ENCODE data around the gene DTYMK.

Gene DTYMK

DNA sequence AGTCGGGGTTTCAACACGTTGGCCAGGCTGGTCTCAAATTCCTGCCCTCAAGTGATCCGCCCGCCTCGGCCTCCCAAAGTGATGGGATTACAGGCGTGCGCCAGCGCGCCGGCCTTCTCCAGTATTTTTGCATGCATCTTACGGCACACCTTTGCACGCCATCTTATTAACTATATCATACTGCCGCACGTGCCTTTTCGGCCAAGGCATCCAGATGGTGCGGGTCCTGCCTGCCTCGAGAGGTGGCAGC, 14.5 kb upstream of the DTYMK start:
- Histone ChIP-seq H3K4me1 (ENCODE audit: insufficient read depth, low read length) (peaks cover 8% of the 10 kb centered on the region), H3K27me3 (ENCODE audit: insufficient read depth, low read length) (no peaks in the 10 kb centered on the region), H3K36me3 (ENCODE audit: insufficient read depth, low read length) (peaks cover 20% of the 10 kb centered on the region), H3K9me3 (ENCODE audit: low read length) (peaks cover 9% of the 10 kb centered on the region), H2AFZ (ENCODE audit: low read depth, low read length) (peak overlapping the region; percentile 53), H3K4me3 (ENCODE audit: low read length) (peak overlapping the region; percentile 87)

GRCh38 chr2:241695651-241696050, 9.0 kb upstream of the DTYMK start:
- H3K9me3 ChIP-seq (ENCODE audit: low read length), result no peaks in the 10 kb centered on the region
- H2AFZ ChIP-seq (ENCODE audit: low read depth, low read length), result no peak overlapping the region
- H3K4me1 ChIP-seq (ENCODE audit: insufficient read depth, low read length), result no peaks in the 10 kb centered on the region
- H3K4me3 ChIP-seq (ENCODE audit: low read length), result no peak overlapping the region
- H3K27me3 ChIP-seq (ENCODE audit: insufficient read depth, low read length), result no peaks in the 10 kb centered on the region
- H3K36me3 ChIP-seq (ENCODE audit: insufficient read depth, low read length), result peaks cover 17% of the 10 kb centered on the region

- Histone ChIP-seq H3K4me3 (ENCODE audit: low read length) (no peak overlapping the region), H3K9me3 (ENCODE audit: low read length) (no peaks in the 10 kb centered on the region), H2AFZ (ENCODE audit: low read depth, low read length) (no peak overlapping the region), H3K4me1 (ENCODE audit: insufficient read depth, low read length) (peaks cover 8% of the 10 kb centered on the region), H3K36me3 (ENCODE audit: insufficient read depth, low read length) (peaks cover 30% of the 10 kb centered on the region), H3K27me3 (ENCODE audit: insufficient read depth, low read length) (no peaks in the 10 kb centered on the region)
Measured at GRCh38 chr2:241692448-241692847, 5.8 kb upstream of the DTYMK start.

GRCh38 chr2:241690202-241690717, 3.6 kb upstream of the DTYMK start:
- Histone ChIP-seq H2AFZ (ENCODE audit: low read depth, low read length) (no peak overlapping the region), H3K27me3 (ENCODE audit: insufficient read depth, low read length) (no peaks in the 10 kb centered on the region), H3K9me3 (ENCODE audit: low read length) (no peaks in the 10 kb centered on the region), H3K4me1 (ENCODE audit: insufficient read depth, low read length) (peaks cover 17% of the 10 kb centered on the region), H3K36me3 (ENCODE audit: insufficient read depth, low read length) (peaks cover 30% of the 10 kb centered on the region), H3K4me3 (ENCODE audit: low read length) (no peak overlapping the region)

- Histone ChIP-seq H3K9me3 (ENCODE audit: low read length) (no peaks in the 10 kb centered on the region), H2AFZ (ENCODE audit: low read depth, low read length) (no peak overlapping the region), H3K4me3 (ENCODE audit: low read length) (no peak overlapping the region), H3K4me1 (ENCODE audit: insufficient read depth, low read length) (peaks cover 18% of the 10 kb centered on the region), H3K27me3 (ENCODE audit: insufficient read depth, low read length) (no peaks in the 10 kb centered on the region), H3K36me3 (ENCODE audit: insufficient read depth, low read length) (peaks cover 34% of the 10 kb centered on the region)
Measured at GRCh38 chr2:241689306-241689705, 2.7 kb upstream of the DTYMK start.

GRCh38 chr2:241686324-241686649, 328 bp downstream of the DTYMK start:
- no peaks in the 10 kb centered on the region for H3K27me3 ChIP-seq (ENCODE audit: insufficient read depth, low read length)
- no peaks in the 10 kb centered on the region for H3K9me3 ChIP-seq (ENCODE audit: low read length)
- H3K4me1 ChIP-seq (ENCODE audit: insufficient read depth, low read length), result peaks cover 18% of the 10 kb centered on the region
- peak overlapping the region; percentile 89 for H3K4me3 ChIP-seq (ENCODE audit: low read length)
- H2AFZ ChIP-seq (ENCODE audit: low read depth, low read length), result peak overlapping the region; percentile 85
- H3K36me3 ChIP-seq (ENCODE audit: insufficient read depth, low read length), result peaks cover 49% of the 10 kb centered on the region

DNA sequence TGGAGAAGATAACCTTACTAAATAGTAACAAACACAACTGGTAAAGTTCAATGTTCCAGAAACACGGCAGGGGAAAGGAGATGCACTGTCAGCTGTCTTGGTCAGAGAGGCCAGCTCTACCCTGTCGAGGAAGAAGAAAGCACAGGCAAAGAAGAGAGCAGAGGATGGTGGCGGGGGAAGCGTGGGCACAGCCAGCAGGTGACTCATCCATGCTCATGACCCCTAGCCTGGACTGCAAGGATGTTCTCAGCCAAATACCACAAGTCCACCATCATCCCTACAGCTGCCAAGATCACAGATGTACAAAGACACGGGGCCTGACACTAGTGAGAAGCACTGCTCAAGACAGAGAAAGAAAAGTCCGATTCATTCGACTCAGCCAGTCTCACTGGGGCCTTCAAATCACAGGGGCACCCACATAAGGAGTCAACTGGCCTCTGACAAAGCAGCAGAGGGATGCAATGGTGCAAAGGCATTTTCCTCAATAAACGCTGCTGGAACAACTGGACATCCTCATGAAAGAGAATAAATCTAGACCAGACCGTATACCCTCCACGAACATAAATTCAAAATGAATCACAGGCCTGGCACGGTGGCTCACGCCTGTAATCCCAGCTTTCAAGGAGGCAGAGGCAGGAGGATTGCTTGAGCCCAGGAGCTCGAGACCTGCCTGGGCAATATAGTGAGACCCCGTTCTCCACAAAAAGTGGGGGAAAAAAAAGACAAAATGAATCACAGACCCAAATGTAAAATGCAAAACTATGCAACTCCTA, 5.6 kb downstream of the DTYMK start:
- Histone ChIP-seq H3K36me3 (ENCODE audit: insufficient read depth, low read length) (peaks cover 84% of the 10 kb centered on the region), H3K27me3 (ENCODE audit: insufficient read depth, low read length) (no peaks in the 10 kb centered on the region), H3K4me1 (ENCODE audit: insufficient read depth, low read length) (peaks cover 8% of the 10 kb centered on the region), H3K4me3 (ENCODE audit: low read length) (no peak overlapping the region), H3K9me3 (ENCODE audit: low read length) (no peaks in the 10 kb centered on the region), H2AFZ (ENCODE audit: low read depth, low read length) (no peak overlapping the region)

- no peaks in the 10 kb centered on the region for H3K4me1 ChIP-seq (ENCODE audit: insufficient read depth, low read length)
- H3K36me3 ChIP-seq (ENCODE audit: insufficient read depth, low read length), result peaks cover 90% of the 10 kb centered on the region
- H3K9me3 ChIP-seq (ENCODE audit: low read length), result no peaks in the 10 kb centered on the region
- no peak overlapping the region for H2AFZ ChIP-seq (ENCODE audit: low read depth, low read length)
- no peaks in the 10 kb centered on the region for H3K27me3 ChIP-seq (ENCODE audit: insufficient read depth, low read length)
- no peak overlapping the region for H3K4me3 ChIP-seq (ENCODE audit: low read length)
Measured at GRCh38 chr2:241680044-241680443, 6.6 kb downstream of the DTYMK start.

GRCh38 chr2:241678784-241679540, 7.7 kb downstream of the DTYMK start:
- Histone ChIP-seq H3K4me1 (ENCODE audit: insufficient read depth, low read length) (no peaks in the 10 kb centered on the region), H3K27me3 (ENCODE audit: insufficient read depth, low read length) (no peaks in the 10 kb centered on the region), H2AFZ (ENCODE audit: low read depth, low read length) (no peak overlapping the region), H3K9me3 (ENCODE audit: low read length) (no peaks in the 10 kb centered on the region), H3K4me3 (ENCODE audit: low read length) (no peak overlapping the region), H3K36me3 (ENCODE audit: insufficient read depth, low read length) (peaks cover 79% of the 10 kb centered on the region)

DNA sequence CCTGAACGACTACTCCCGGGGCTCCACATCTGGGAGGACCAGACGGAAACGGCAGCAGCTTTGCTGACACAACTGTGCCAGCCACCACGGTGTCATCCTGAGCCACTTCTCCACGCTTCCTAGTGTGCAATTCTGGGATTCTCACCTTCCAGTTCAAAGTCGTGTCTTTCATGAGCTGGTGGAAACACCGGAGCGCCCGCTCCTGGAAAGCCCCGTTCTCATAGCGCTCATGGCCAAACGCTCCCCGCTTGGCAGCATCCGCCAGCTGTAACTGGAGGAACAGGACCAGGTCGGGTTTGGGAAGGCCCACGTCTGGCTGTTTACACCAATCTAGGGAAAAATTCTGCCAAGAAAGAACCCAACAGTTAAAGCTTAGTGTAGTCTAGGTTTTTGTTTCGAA, 8.3 kb downstream of the DTYMK start:
- peaks cover 72% of the 10 kb centered on the region for H3K36me3 ChIP-seq (ENCODE audit: insufficient read depth, low read length)

DNA sequence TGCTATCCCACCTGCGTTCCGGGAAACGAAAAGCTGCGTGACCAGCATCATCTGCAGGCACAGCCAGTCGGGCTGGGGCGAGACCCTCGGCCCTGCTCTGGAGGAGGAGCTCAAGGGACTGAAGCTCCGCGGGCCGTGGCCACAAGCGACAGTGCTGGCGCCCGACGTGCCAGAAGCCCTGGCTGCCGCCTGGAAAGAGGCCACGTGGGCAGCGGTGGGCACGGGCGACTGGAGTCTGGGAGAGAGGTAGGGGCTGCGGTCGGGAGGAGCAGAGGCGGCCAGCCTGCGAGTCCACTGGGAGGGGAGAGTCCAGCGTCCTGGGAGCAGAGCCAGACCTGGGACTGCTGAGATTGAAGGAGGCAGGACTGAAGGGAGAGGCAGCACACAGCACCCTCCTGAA, 9.2 kb downstream of the DTYMK start:
- H3K4me1 ChIP-seq (ENCODE audit: insufficient read depth, low read length), result no peaks in the 10 kb centered on the region
- no peak overlapping the region for H3K4me3 ChIP-seq (ENCODE audit: low read length)
- H3K36me3 ChIP-seq (ENCODE audit: insufficient read depth, low read length), result peaks cover 64% of the 10 kb centered on the region
- H2AFZ ChIP-seq (ENCODE audit: low read depth, low read length), result no peak overlapping the region
- no peaks in the 10 kb centered on the region for H3K27me3 ChIP-seq (ENCODE audit: insufficient read depth, low read length)
- no peaks in the 10 kb centered on the region for H3K9me3 ChIP-seq (ENCODE audit: low read length)

More for the DNA sequence above, 8.3 kb downstream of the DTYMK start:
- H3K4me1 ChIP-seq (ENCODE audit: insufficient read depth, low read length), result no peaks in the 10 kb centered on the region
- H2AFZ ChIP-seq (ENCODE audit: low read depth, low read length), result no peak overlapping the region
- no peak overlapping the region for H3K4me3 ChIP-seq (ENCODE audit: low read length)
- H3K9me3 ChIP-seq (ENCODE audit: low read length), result no peaks in the 10 kb centered on the region
- H3K27me3 ChIP-seq (ENCODE audit: insufficient read depth, low read length), result no peaks in the 10 kb centered on the region

GRCh38 chr2:241676665-241677064, 9.9 kb downstream of the DTYMK start:
- Histone ChIP-seq H3K27me3 (ENCODE audit: insufficient read depth, low read length) (no peaks in the 10 kb centered on the region), H3K4me1 (ENCODE audit: insufficient read depth, low read length) (no peaks in the 10 kb centered on the region), H3K36me3 (ENCODE audit: insufficient read depth, low read length) (peaks cover 61% of the 10 kb centered on the region), H3K4me3 (ENCODE audit: low read length) (no peak overlapping the region), H3K9me3 (ENCODE audit: low read length) (no peaks in the 10 kb centered on the region), H2AFZ (ENCODE audit: low read depth, low read length) (no peak overlapping the region)

- H3K4me3 ChIP-seq (ENCODE audit: low read length), result no peak overlapping the region
- H3K27me3 ChIP-seq (ENCODE audit: insufficient read depth, low read length), result no peaks in the 10 kb centered on the region
- H3K36me3 ChIP-seq (ENCODE audit: insufficient read depth, low read length), result peaks cover 61% of the 10 kb centered on the region
- no peaks in the 10 kb centered on the region for H3K9me3 ChIP-seq (ENCODE audit: low read length)
- no peak overlapping the region for H2AFZ ChIP-seq (ENCODE audit: low read depth, low read length)
- H3K4me1 ChIP-seq (ENCODE audit: insufficient read depth, low read length), result no peaks in the 10 kb centered on the region
Measured at GRCh38 chr2:241675885-241676284, 10.7 kb downstream of the DTYMK start.

Measured in neuron (in vitro differentiated cells).